ENCODE results near the gene PTPRC. TPM values are rescaled to one million over a fixed set of nuclear protein-coding genes. Genes with fewer than 3 reads are reported as not detected.

PTPRC gene
- total RNA-seq, 6 experiments from 2014 or later = 5.1 to 55.7 (median 13.2) TPM

DNA sequence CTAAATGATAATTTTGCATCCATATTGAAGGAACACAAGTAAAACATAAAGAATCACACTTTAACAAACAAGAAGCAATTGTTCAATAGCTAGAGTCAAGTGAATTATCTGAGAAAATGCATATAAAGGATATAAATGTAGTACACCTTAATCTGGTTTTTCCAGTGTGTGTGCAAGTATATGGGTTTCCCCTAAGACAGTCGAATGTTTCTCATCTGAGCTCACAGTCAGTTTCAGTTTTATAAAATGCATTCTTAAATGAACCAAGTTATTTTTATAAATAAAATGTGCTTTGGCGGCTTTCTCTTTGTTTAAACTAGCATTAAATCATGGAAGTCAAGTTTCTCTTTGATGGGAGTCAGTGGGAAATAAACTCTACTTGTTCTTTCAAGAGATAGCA, 125.9 kb downstream of the PTPRC start:
- no peak for DNase-seq
- no peak for ATAC-seq
- no peaks in the 10 kb centered on the region for H3K27me3 ChIP-seq
- no peaks in the 10 kb centered on the region for H3K9me3 ChIP-seq
- no peaks in the 10 kb centered on the region for H3K36me3 ChIP-seq
- no peak overlapping the region for H3K4me3 ChIP-seq
- intact Hi-C loops (cut with DNase I) = no loop called here
- no peaks in the 10 kb centered on the region for H3K4me1 ChIP-seq
- 64% methylated on average over 2 of the region's 2 CpGs for WGBS (ENCODE audit: insufficient coverage, low coverage, low lambda C conversion rate, missing lambda C conversion rate)
- no peak overlapping the region for H3K27ac ChIP-seq
- TF ChIP-seq POLR2A (IDR thresholded peaks at IDR 0.05) = no peak
- TF ChIP-seq, protein P1, sequence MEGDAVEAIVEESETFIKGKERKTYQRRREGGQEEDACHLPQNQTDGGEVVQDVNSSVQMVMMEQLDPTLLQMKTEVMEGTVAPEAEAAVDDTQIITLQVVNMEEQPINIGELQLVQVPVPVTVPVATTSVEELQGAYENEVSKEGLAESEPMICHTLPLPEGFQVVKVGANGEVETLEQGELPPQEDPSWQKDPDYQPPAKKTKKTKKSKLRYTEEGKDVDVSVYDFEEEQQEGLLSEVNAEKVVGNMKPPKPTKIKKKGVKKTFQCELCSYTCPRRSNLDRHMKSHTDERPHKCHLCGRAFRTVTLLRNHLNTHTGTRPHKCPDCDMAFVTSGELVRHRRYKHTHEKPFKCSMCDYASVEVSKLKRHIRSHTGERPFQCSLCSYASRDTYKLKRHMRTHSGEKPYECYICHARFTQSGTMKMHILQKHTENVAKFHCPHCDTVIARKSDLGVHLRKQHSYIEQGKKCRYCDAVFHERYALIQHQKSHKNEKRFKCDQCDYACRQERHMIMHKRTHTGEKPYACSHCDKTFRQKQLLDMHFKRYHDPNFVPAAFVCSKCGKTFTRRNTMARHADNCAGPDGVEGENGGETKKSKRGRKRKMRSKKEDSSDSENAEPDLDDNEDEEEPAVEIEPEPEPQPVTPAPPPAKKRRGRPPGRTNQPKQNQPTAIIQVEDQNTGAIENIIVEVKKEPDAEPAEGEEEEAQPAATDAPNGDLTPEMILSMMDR (IDR thresholded peaks at IDR 0.05) = no peak

DNA sequence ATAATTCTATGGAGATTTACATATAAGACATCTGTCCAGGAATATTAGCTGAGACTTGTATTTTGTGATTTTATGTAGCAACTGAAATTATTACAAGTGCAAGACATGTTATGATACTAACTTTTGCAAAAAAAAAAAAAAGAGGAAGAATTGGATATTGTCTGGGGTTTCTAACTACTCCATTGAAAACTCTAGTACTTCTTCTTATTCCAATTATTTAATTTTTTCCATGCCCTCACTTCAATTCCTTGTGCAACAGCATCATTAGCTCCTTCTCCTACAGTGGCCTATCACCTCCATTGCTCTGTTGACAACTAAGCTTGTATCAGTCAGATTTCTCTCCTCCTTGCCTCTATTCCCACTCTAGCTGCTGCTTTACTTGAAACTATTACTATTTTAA, 126.6 kb downstream of the PTPRC start:
- Histone ChIP-seq H3K4me1 (no peaks in the 10 kb centered on the region), H3K27me3 (no peaks in the 10 kb centered on the region), H3K9me3 (no peaks in the 10 kb centered on the region), H3K27ac (no peak overlapping the region), H3K4me3 (no peak overlapping the region), H3K36me3 (no peaks in the 10 kb centered on the region)
- no peak for DNase-seq
- ATAC-seq = no peak
- no peak for TF ChIP-seq POLR2A (IDR thresholded peaks at IDR 0.05)
- TF ChIP-seq, protein P1 (IDR thresholded peaks at IDR 0.05) = no peak
- intact Hi-C loops (cut with DNase I) = no loop called here

DNA sequence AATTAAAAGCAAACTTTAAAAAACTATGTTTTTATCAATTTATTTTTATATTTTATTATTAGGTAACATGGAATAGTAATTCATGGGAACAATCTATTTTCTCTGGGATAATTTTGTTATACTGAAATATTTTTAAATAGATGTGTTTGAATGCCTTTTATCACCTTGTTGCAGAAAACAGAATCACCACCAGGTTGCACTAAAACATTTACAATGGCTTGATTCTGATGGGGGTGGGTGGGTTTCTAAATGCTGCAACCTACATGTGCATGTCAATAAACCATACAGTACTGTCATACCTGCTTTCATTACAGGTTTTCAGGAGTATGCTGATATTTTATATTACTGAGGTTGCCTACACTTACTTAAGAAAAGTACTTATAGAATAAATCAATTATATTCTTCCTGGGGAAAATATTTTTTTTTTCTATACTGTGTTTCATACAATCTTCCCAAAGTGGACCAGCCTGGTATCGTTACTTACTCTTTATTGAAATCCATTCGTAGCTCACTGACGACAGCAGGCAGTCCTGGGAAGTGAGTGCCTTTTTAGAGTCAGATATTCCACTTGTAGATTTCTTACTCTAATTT, 132.8 kb downstream of the PTPRC start:
- WGBS (ENCODE audit: insufficient coverage, low coverage, low lambda C conversion rate, missing lambda C conversion rate) = 49% methylated on average over 3 of the region's 3 CpGs

DNA sequence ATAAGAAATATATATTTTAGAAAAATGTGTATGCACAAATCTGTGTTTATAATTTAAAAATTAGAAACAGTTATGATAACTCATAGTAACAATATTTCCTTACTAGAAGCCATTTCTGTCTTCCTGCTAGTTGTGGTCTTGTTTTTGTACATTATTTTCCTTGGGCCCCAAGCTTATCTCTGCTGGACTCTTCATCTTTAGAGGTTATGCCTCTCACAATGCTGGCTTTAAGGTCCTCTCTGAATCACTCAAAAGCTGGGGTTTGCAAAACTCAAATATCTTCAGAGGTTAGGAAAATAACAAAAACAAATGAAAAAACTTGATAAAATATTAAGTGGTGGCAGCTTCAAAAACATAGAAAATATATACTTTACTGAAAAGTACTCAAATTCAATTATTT, 133.8 kb downstream of the PTPRC start:
- intact Hi-C loops (cut with DNase I) = no loop called here
- TF ChIP-seq, protein P1 (IDR thresholded peaks at IDR 0.05) = no peak
- TF ChIP-seq POLR2A (IDR thresholded peaks at IDR 0.05) = no peak
- DNase-seq (no peak), ATAC-seq (no peak)
- Histone ChIP-seq H3K27ac (no peak overlapping the region), H3K4me1 (no peaks in the 10 kb centered on the region), H3K9me3 (no peaks in the 10 kb centered on the region), H3K27me3 (no peaks in the 10 kb centered on the region), H3K4me3 (no peak overlapping the region), H3K36me3 (no peaks in the 10 kb centered on the region)

More for the DNA sequence above, 132.8 kb downstream of the PTPRC start:
- no peak overlapping the region for H3K27ac ChIP-seq
- H3K4me1 ChIP-seq = no peaks in the 10 kb centered on the region
- H3K9me3 ChIP-seq = no peaks in the 10 kb centered on the region
- no peaks in the 10 kb centered on the region for H3K36me3 ChIP-seq
- no peaks in the 10 kb centered on the region for H3K27me3 ChIP-seq
- intact Hi-C loops (cut with DNase I) = no loop called here
- DNase-seq (no peak), ATAC-seq (no peak)
- H3K4me3 ChIP-seq = no peak overlapping the region
- TF ChIP-seq, protein P1 (IDR thresholded peaks at IDR 0.05) = peak; percentile 29 to 49 (median 39)
- no peak for TF ChIP-seq POLR2A (IDR thresholded peaks at IDR 0.05)

DNA sequence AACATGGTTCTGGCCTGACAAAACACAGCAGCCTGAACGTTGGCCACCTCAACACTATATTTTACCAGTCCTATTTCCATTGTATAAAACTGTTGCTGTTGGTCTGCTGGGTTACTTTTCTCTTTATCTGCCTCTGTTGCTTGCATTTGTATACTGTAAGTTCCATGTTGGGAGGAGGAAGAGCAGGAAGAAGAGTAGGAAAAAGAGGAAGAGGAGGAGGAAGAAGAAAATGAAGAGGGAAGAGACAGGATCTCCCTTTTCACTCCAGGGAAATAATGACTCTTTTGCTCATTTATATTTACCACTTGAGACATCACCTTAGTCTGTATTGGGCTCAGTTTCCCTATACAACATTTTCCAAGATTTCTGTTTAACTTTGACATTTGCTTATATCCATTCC, 134.2 kb downstream of the PTPRC start:
- Histone ChIP-seq H3K27me3 (no peaks in the 10 kb centered on the region), H3K9me3 (no peaks in the 10 kb centered on the region), H3K36me3 (no peaks in the 10 kb centered on the region), H3K27ac (no peak overlapping the region), H3K4me3 (no peak overlapping the region), H3K4me1 (no peaks in the 10 kb centered on the region)
- ATAC-seq (no peak), DNase-seq (no peak)
- 48% methylated on average over 1 of the region's 1 CpG for WGBS (ENCODE audit: insufficient coverage, low coverage, low lambda C conversion rate, missing lambda C conversion rate)
- TF ChIP-seq, protein P1 (IDR thresholded peaks at IDR 0.05) = no peak
- no peak for TF ChIP-seq POLR2A (IDR thresholded peaks at IDR 0.05)
- intact Hi-C loops (cut with DNase I) = no loop called here
